Activated CD4-positive, alpha-beta T cell treated with anti-CD3 and anti-CD28 coated beads for 48 hours (primary cell): ENCODE measurements around the gene DNAAF9.

Experiments
- DNase-seq: peaks from one replicate; pipeline ENCODE4 v3.0.0-alpha.2; 2020

Gene DNAAF9

GRCh38 chr20:3364323-3365013 is 43.0 kb downstream of the DNAAF9 start:
- no peak for DNase-seq

GRCh38 chr20:3360752-3361151 is 46.7 kb downstream of the DNAAF9 start:
- no peak for DNase-seq

GRCh38 chr20:3358676-3359340 is 48.7 kb downstream of the DNAAF9 start:
- no peak for DNase-seq
